Natural killer cell (primary cell): ENCODE data around the gene LEMD1. TPM values are rescaled to one million over a fixed set of nuclear protein-coding genes. Genes with fewer than 3 reads are reported as not detected.

Experiments used
- ATAC-seq, 3 donors: fragments of 150-1000 bp in 2 of 3; fragments of 200-7000 bp in 1 of 3; cut with Tn5 transposase; 1 replicate in 1 of 3; 2 replicates in 2 of 3; pipeline ENCODE4 v1.10.0; 2021; ENCODE audit warnings: mild to moderate bottlenecking in 2 of 3, moderate library complexity in 2 of 3
- DNase-seq, 2 donors: peaks; one replicate each; pipeline versions ENCODE4 v3.0.0 to v3.0.0-alpha.2; 2013 to 2021; ENCODE audit warnings: mixed read lengths in 1 of 2
- H3K27ac ChIP-seq: one replicate; pipeline ENCODE4 v1.5.1; 2013; ENCODE audit warnings: mild to moderate bottlenecking, low read length
- H3K27me3 ChIP-seq: one replicate; pipeline ENCODE4 v1.6.1; 2013; ENCODE audit warnings: low read length; ENCODE audit not compliant: control insufficient read depth, insufficient read depth
- H3K36me3 ChIP-seq: one replicate; pipeline ENCODE4 v1.6.1; 2013; ENCODE audit warnings: low read length; ENCODE audit not compliant: control insufficient read depth, insufficient read depth
- H3K4me1 ChIP-seq: one replicate; pipeline ENCODE4 v1.6.1; 2013; ENCODE audit warnings: low read length; ENCODE audit not compliant: control insufficient read depth, insufficient read depth
- H3K4me3 ChIP-seq: one replicate; pipeline ENCODE4 v1.5.1; 2013; ENCODE audit warnings: low read length
- H3K9me3 ChIP-seq: one replicate; pipeline ENCODE4 v1.6.1; 2013; ENCODE audit warnings: low read length; ENCODE audit not compliant: control insufficient read depth, insufficient read depth
- H3K27ac Mint-ChIP-seq, 2 donors: one replicate each; pipeline ENCODE4 v1.8.0; 2022; ENCODE audit warnings: mild to moderate bottlenecking in 2 of 2, mixed read lengths in 2 of 2, moderate library complexity in 1 of 2
- H3K27me3 Mint-ChIP-seq, 2 donors: one replicate each; pipeline ENCODE4 v1.8.0; 2022; ENCODE audit warnings: low read depth in 2 of 2, mixed read lengths in 2 of 2
- H3K36me3 Mint-ChIP-seq: one replicate; pipeline ENCODE4 v1.8.0; 2022; ENCODE audit warnings: mixed read lengths
- H3K4me1 Mint-ChIP-seq, 2 donors: one replicate each; pipeline ENCODE4 v1.8.0; 2022; ENCODE audit warnings: mixed read lengths in 2 of 2
- H3K4me3 Mint-ChIP-seq: one replicate; pipeline ENCODE4 v1.8.0; 2022; ENCODE audit warnings: mild to moderate bottlenecking, moderate library complexity, mixed read lengths
- H3K9me3 Mint-ChIP-seq, 2 donors: one replicate each; pipeline ENCODE4 v1.8.0; 2022; ENCODE audit warnings: mixed read lengths in 2 of 2
- WGBS: methylation state at CpG from one replicate; pipeline ENCODE4 v1.1.7; 2013; ENCODE audit warnings: missing lambda C conversion rate; ENCODE audit not compliant: insufficient coverage; 5-methylcytosine and 5-hydroxymethylcytosine counted together
- intact Hi-C: fragments of 100-400 bp; cut with micrococcal nuclease; formaldehyde crosslinking; loops from one replicate; pipeline ENCODE4 v1.14.2; 2022
- total RNA-seq, 4 donors: library from RNA; stranded (reverse); fragments of 120-200 nt in 1 of 4; gene quantifications; one replicate each; pipeline versions ENCODE4 v1.2.3 to v1.2.4, GENCODE V29; 2013 to 2022
- TF ChIP-seq, protein P1 (sequence below): fragments of 200-600 bp; IDR thresholded peaks from one replicate; pipeline ENCODE4 v1.8.0; 2022; ENCODE audit warnings: antibody characterized with exemption

LEMD1 gene
- total RNA-seq, 3 donors from 2014 or later (not counting 1 experiment from before 2014, with no cell fraction given), result not detected

DNA sequence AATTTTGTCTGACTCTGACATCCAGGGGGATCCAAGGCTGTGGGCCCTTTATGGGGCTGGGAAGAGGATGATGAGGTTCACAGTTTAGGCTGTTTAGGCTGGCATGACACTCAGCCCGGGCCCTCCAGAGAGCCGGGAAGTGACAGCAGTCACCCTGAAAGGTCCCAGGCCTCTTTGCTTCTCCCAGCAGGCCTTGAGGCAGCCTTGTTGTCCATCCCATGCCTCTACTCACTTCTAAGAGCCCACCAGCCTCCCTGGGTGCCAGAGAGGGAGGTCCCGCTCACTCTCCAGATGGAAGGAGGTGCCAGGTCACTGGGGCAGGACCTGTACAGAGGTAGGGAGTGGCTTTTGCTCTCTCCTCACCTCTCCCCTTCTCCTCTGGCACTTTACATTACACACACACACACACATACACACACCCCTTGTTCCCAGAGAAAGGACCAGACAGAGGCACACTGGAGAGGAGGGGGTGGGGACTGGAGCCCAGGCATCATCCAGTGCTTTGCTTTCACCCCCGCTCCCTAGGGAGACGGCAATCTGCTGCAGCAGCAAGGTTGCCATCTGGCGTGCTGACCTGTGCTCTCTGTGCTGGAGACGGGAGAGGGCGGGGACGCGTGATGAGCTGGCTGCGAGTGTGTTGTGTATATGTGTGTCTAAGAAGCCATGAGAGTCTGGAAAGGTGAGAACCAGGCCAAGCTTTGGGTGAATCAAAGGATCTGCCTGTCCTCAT lies 69.7 kb downstream of the LEMD1 start:
- no peak overlapping the region for H3K4me3 Mint-ChIP-seq
- TF ChIP-seq, protein P1, sequence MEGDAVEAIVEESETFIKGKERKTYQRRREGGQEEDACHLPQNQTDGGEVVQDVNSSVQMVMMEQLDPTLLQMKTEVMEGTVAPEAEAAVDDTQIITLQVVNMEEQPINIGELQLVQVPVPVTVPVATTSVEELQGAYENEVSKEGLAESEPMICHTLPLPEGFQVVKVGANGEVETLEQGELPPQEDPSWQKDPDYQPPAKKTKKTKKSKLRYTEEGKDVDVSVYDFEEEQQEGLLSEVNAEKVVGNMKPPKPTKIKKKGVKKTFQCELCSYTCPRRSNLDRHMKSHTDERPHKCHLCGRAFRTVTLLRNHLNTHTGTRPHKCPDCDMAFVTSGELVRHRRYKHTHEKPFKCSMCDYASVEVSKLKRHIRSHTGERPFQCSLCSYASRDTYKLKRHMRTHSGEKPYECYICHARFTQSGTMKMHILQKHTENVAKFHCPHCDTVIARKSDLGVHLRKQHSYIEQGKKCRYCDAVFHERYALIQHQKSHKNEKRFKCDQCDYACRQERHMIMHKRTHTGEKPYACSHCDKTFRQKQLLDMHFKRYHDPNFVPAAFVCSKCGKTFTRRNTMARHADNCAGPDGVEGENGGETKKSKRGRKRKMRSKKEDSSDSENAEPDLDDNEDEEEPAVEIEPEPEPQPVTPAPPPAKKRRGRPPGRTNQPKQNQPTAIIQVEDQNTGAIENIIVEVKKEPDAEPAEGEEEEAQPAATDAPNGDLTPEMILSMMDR, result no peak
- Histone ChIP-seq H3K9me3 (no peaks in the 10 kb centered on the region), H3K4me3 (no peak overlapping the region), H3K4me1 (peaks cover 16% of the 10 kb centered on the region), H3K27ac (no peak overlapping the region), H3K36me3 (no peaks in the 10 kb centered on the region), H3K27me3 (no peaks in the 10 kb centered on the region)
- H3K27ac Mint-ChIP-seq, result no peak overlapping the region
- peaks cover 10 to 14% of the 10 kb centered on the region in 2 donors for H3K27me3 Mint-ChIP-seq
- ATAC-seq (no peak), DNase-seq (no peak)
- no peaks in the 10 kb centered on the region for H3K4me1 Mint-ChIP-seq
- 93% methylated on average over 10 of the region's 11 CpGs for WGBS
- no peaks in the 10 kb centered on the region for H3K36me3 Mint-ChIP-seq
- no peaks in the 10 kb centered on the region for H3K9me3 Mint-ChIP-seq
- intact Hi-C loops, result loop anchor here (10.0 kb wide), 1 partner anchor 313 kb away; no protein-coding TSS in a partner anchor

DNA sequence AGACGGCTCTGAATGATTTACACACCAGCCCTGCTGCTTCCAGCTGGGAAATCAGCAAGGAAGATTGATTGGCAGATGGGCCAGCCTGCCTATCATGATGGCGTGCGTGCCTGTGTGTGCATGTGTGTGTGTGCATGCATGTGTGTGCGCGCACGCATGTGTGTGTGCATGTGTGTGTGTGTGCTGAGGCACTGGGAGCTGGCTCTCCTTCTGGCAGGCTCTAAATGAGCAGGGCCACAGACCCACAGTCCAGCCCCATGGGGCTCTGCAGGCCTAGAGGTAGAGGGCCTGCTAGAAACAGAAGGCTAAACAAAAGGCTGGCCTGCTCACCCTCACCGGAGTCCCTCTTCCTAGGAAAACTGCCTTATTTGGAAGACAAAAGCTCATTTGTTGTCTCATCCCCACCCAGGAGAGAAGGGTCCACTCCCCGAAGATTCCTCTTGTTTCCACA lies 71.1 kb downstream of the LEMD1 start:
- intact Hi-C loops, result loop anchor here (10.0 kb wide), 1 partner anchor 314 kb away; no protein-coding TSS in a partner anchor
- ATAC-seq (no peak), DNase-seq (no peak)
- Mint-ChIP-seq H3K4me3 (no peak overlapping the region), H3K9me3 (no peaks in the 10 kb centered on the region), H3K27me3 (peaks cover 13% of the 10 kb centered on the region in 2 donors), H3K4me1 (no peaks in the 10 kb centered on the region), H3K36me3 (no peaks in the 10 kb centered on the region), H3K27ac (no peak overlapping the region)
- Histone ChIP-seq H3K4me1 (peaks cover 16% of the 10 kb centered on the region), H3K27ac (no peak overlapping the region), H3K27me3 (peaks cover 2% of the 10 kb centered on the region), H3K9me3 (no peaks in the 10 kb centered on the region), H3K36me3 (no peaks in the 10 kb centered on the region), H3K4me3 (no peak overlapping the region)
- WGBS, result 90% methylated on average over 8 of the region's 8 CpGs
- TF ChIP-seq, protein P1, result no peak

DNA sequence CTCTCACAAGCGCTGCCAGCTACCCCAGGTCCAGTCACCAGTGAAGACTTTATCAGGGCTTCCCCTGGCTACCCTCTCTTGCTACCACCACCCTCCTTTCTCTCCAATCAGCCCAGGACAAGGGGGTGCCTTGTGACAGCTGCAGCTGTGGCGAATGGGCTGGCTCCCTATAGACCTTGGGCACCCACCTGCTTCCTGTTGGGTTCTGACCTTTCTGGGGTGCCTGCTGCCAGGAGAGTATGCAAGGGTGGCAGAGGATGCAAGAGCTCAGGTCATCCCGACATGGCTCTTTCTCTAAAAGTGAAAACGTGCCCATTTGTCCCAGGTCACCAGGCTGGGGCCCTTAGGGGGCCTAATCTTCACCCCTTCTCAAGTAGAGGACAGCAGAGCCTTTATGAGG lies 71.7 kb downstream of the LEMD1 start:
- Histone ChIP-seq H3K4me3 (no peak overlapping the region), H3K9me3 (no peaks in the 10 kb centered on the region), H3K36me3 (no peaks in the 10 kb centered on the region), H3K27me3 (peaks cover 2% of the 10 kb centered on the region), H3K27ac (no peak overlapping the region), H3K4me1 (peaks cover 16% of the 10 kb centered on the region)
- TF ChIP-seq, protein P1, result no peak
- DNase-seq (no peak), ATAC-seq (no peak)
- Mint-ChIP-seq H3K4me3 (no peak overlapping the region), H3K36me3 (no peaks in the 10 kb centered on the region), H3K27me3 (peaks cover 15 to 18% of the 10 kb centered on the region in 2 donors), H3K27ac (no peak overlapping the region), H3K9me3 (no peaks in the 10 kb centered on the region), H3K4me1 (no peaks in the 10 kb centered on the region)
- intact Hi-C loops, result loop anchor here (10.0 kb wide), 1 partner anchor 315 kb away; no protein-coding TSS in a partner anchor
- 63% methylated on average over 4 of the region's 4 CpGs for WGBS
